ENCODE results near the gene MARK4.

Gene MARK4

DNA sequence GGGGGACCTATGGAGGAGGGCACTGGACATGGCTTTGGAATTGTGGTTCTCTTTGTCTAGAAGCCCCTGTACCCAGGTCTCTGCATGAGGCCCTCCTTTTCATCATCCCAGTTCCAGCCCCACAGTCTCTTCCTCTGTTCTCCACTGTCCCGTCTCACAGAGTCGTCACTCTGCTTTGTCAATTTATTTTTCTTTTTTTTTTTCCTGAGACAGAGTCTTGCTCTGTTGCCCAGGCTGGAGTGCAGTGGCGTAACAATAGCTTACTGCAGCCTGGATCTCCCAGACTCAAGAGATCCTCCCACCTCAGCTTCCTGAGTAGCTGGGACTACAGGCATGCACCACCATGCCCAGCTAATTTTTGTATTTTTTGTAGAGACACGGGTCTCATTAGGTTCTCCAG lies 5.2 kb upstream of the MARK4 start:
- no peak overlapping the region for H3K9ac ChIP-seq (ENCODE audit: low read length)
- H3K36me3 ChIP-seq (ENCODE audit: control insufficient read depth, insufficient read depth, low read length): no peaks in the 10 kb centered on the region
- H3K4me1 ChIP-seq (ENCODE audit: control insufficient read depth, insufficient read depth, low read length): peaks cover 2% of the 10 kb centered on the region
- H3K27ac ChIP-seq (ENCODE audit: low read depth, low read length): no peak overlapping the region
- no peaks in the 10 kb centered on the region for H3K27me3 ChIP-seq (ENCODE audit: control insufficient read depth, insufficient read depth, low read length)
- no peak overlapping the region for H3K4me3 ChIP-seq (ENCODE audit: low read length)

DNA sequence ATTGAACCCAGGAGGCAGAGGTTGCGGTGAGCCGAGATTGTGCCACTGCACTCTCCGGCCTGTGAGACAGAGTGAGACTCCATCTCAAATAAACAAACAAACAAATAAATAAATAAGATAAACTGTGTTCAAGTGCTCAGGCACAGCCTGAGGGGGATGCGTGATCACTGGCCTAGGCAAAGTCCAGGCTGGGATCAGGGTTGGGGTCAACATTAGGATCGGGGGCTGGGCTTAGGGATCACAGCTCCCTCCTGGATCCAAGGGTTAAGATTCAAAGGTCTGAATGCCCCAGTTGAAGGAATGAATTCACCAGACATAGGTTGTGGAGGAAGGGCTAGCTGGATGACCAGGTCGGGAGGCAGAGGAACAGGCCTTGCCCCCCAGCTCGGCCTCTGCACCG lies 3.9 kb upstream of the MARK4 start:
- Histone ChIP-seq H3K36me3 (ENCODE audit: control insufficient read depth, insufficient read depth, low read length) (no peaks in the 10 kb centered on the region), H3K9ac (ENCODE audit: low read length) (no peak overlapping the region), H3K4me1 (ENCODE audit: control insufficient read depth, insufficient read depth, low read length) (peaks cover 2% of the 10 kb centered on the region), H3K4me3 (ENCODE audit: low read length) (no peak overlapping the region), H3K27me3 (ENCODE audit: control insufficient read depth, insufficient read depth, low read length) (no peaks in the 10 kb centered on the region), H3K27ac (ENCODE audit: low read depth, low read length) (no peak overlapping the region)

DNA sequence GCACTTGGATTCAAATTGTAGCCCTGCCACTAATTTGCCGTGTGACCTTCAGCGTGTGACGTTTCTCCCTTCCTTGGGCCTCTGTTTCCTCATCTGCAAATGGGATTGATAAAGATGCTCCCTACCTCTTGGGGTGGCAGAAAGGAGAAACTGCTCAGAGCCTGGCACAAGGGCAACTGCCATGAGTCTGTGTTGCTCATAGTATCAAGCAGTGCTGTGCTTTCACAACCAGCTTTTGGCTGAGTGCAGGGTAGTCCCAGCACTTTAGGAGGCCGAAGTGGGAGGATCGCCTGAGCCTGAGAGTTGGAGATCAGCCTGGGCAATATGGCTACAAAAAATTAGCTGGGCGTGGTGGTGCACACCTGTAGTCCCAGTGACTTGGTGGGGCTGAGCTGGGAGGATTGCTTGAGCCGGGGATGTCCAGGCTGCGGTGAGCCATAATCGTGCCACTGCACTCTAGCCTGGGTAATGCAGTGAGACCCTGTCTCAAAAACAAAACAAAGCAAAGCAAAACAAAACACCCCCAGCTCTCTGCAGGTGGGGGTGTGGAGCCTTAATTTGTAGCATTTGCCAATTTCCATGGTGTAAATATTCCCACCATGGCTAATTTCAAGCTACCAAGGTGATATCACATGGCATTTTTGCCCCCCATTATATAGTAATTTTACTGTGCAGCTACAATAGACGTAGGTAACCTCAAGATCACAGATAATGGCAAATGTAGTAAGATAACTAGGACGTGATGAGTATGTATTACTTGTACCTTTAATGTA lies 1.6 kb upstream of the MARK4 start:
- Histone ChIP-seq H3K27ac (ENCODE audit: low read depth, low read length) (no peak overlapping the region), H3K4me3 (ENCODE audit: low read length) (no peak overlapping the region), H3K9ac (ENCODE audit: low read length) (no peak overlapping the region), H3K27me3 (ENCODE audit: control insufficient read depth, insufficient read depth, low read length) (no peaks in the 10 kb centered on the region), H3K36me3 (ENCODE audit: control insufficient read depth, insufficient read depth, low read length) (no peaks in the 10 kb centered on the region), H3K4me1 (ENCODE audit: control insufficient read depth, insufficient read depth, low read length) (peaks cover 2% of the 10 kb centered on the region)

DNA sequence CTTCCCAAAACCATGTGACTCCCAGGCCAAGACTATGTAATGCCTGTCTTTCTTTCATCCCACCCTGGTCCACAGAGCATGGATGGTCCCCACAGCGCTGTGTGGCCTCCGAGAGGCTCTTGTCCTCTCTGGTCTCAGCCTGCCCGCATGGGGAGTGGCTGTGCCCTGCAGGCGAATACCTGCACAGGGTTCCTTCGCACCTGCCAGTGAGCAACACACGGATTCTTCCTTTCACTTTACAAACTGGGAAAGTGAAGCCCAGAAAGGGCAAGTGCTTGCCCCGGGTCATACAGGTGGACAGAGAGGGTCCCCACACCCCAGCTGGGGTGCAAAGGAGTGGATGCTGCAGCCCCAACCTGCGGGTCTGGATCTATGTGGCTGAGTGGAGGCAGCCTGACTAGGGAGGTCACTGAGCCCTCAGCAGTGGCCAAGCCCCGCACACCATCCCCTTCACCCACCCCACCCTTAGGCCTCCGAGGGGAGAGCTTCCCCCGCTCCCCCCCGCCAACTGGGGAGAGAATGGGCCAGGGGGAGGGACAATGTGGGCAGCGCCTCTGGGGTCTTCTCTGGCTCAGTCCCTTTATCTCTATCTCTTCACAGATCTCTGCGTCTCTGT lies 747 bp upstream of the MARK4 start:
- no peaks in the 10 kb centered on the region for H3K27me3 ChIP-seq (ENCODE audit: control insufficient read depth, insufficient read depth, low read length)
- peaks cover 2% of the 10 kb centered on the region for H3K4me1 ChIP-seq (ENCODE audit: control insufficient read depth, insufficient read depth, low read length)
- H3K36me3 ChIP-seq (ENCODE audit: control insufficient read depth, insufficient read depth, low read length): no peaks in the 10 kb centered on the region
- no peak overlapping the region for H3K27ac ChIP-seq (ENCODE audit: low read depth, low read length)
- H3K4me3 ChIP-seq (ENCODE audit: low read length): peak overlapping the region; percentile 84
- no peak overlapping the region for H3K9ac ChIP-seq (ENCODE audit: low read length)

DNA sequence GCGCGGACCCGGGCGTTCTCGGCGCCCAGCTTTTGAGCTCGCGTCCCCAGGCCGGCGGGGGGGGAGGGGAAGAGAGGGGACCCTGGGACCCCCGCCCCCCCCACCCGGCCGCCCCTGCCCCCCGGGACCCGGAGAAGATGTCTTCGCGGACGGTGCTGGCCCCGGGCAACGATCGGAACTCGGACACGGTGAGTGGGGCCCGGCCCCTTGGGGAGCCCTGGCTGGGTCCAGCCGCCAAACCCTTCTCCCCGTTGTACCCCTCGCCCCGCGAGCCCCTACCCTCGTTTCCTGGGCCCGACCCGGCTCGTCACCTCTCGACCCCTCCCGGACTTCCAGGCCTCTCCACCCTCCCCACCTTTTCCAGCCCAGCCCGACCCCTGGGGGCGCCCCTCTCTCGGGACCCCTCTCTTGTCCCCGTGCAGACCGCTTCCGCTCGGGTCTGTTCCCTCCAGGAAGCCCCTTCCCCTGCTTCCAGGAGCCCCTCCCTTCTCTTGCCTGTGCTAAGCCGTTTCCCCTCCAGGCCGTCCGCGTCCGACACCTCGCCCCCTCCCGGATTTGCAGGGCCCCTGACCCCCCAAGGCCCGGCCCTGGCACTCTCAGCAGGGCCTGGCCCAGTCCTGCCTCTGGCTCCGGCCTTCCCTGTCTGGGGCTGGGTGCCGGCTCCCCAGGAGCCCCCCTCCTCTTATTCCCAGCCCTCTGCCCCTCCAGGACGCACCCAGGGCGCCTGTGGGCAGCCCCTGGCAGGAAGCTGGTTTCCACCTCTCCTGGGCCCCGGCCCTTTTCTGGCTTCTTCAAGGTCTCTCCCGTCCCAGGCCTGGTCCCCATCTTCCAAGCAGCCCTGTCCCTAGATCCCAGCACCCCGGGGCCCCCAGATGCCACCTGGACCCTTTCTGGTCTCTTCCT lies 632 bp downstream of the MARK4 start:
- Histone ChIP-seq H3K27me3 (ENCODE audit: control insufficient read depth, insufficient read depth, low read length) (no peaks in the 10 kb centered on the region), H3K36me3 (ENCODE audit: control insufficient read depth, insufficient read depth, low read length) (no peaks in the 10 kb centered on the region), H3K27ac (ENCODE audit: low read depth, low read length) (no peak overlapping the region), H3K4me1 (ENCODE audit: control insufficient read depth, insufficient read depth, low read length) (peaks cover 2% of the 10 kb centered on the region), H3K4me3 (ENCODE audit: low read length) (peak overlapping the region; percentile 79), H3K9ac (ENCODE audit: low read length) (peak overlapping the region; percentile 45)

DNA sequence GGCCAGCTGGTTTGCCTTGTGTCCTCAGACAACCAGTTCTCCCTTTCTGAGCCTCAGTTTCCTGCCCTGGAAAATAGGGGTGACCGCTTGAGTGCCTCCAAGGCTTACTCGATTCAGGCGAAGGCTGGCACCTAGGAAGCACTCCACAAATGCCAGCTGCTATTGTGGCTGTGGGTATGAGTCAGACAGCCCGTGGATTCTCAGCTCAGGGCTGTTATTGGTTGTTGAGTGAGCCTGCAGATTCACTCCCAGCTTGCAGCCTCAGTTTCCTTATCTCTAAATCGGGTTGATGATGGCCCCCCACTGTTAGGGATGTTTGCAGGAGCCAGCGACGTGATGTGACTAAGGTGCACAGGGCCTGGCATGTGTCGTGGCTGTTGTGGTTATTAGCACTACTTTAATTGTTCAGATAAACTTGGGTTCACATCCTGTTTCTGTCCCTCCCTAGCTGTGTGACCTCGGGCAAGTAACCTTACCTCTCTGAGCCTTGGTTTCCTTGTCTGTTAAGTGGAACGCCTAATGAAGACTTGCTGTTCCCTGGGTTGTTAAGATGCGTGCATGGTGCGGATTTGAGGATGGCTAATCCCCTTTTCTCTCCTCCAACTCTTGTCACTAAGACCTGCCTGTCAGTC lies 2.4 kb downstream of the MARK4 start:
- H3K9ac ChIP-seq (ENCODE audit: low read length): no peak overlapping the region
- no peaks in the 10 kb centered on the region for H3K27me3 ChIP-seq (ENCODE audit: control insufficient read depth, insufficient read depth, low read length)
- peaks cover 2% of the 10 kb centered on the region for H3K4me1 ChIP-seq (ENCODE audit: control insufficient read depth, insufficient read depth, low read length)
- peak overlapping the region; percentile 1 for H3K4me3 ChIP-seq (ENCODE audit: low read length)
- H3K27ac ChIP-seq (ENCODE audit: low read depth, low read length): no peak overlapping the region
- no peaks in the 10 kb centered on the region for H3K36me3 ChIP-seq (ENCODE audit: control insufficient read depth, insufficient read depth, low read length)

DNA sequence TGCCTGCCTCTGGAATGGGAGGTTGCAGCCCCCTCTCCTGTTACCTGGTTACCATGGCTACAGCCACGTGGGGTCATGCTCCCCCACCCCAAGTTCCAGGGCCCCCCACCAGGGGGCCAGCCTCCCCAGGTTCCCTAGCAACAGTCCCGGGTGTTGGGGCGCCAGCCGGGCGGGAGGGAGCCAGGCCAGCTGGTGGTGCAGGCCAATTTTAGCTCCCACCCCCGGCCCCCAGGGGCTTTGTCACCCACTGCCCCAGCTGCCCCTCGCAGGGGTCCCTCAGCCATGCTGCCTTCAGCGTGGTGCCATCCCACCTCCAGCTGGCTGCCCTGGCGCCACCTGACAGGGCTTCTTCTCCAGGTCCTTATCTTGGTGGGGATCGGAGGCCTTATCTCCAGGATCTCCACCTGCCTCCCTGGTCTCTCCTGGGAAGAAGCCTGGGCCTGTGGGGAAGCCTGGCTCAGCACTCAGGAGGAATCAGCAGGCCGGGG lies 3.0 kb downstream of the MARK4 start:
- Histone ChIP-seq H3K27ac (ENCODE audit: low read depth, low read length) (no peak overlapping the region), H3K4me3 (ENCODE audit: low read length) (no peak overlapping the region)

DNA sequence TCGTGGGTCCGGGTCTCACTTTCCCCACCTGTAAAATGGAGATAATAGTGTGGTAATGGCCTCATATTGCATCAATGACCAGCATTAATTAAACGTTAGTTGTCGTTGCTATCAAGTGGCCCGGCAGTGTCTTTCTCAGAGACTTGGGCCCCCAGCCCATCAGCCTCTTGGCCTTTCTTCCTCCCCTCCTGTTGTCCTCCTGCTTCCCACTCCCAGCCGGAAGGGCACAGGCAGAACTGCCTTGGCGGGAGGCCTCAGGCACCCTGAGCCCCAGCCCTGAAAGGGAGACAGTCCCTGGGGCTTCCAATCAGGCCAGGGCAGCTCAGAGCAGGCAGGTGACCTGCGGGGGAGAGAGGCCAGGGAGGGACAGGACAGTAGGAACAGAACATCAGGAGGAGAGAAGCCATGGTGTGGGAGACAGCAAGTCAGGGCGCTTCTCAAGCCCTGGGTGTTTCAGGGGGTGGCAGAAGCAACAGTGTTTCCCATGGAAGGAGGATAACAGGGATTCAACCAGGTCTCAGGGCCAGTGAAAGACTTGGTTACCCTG lies 4.6 kb downstream of the MARK4 start:
- no peak overlapping the region for H3K27ac ChIP-seq (ENCODE audit: low read depth, low read length)
- H3K9ac ChIP-seq (ENCODE audit: low read length): no peak overlapping the region
- H3K36me3 ChIP-seq (ENCODE audit: control insufficient read depth, insufficient read depth, low read length): no peaks in the 10 kb centered on the region
- H3K4me3 ChIP-seq (ENCODE audit: low read length): no peak overlapping the region
- H3K4me1 ChIP-seq (ENCODE audit: control insufficient read depth, insufficient read depth, low read length): no peaks in the 10 kb centered on the region
- no peaks in the 10 kb centered on the region for H3K27me3 ChIP-seq (ENCODE audit: control insufficient read depth, insufficient read depth, low read length)

More for the DNA sequence above, 3.0 kb downstream of the MARK4 start:
- Histone ChIP-seq H3K9ac (ENCODE audit: low read length) (no peak overlapping the region), H3K36me3 (ENCODE audit: control insufficient read depth, insufficient read depth, low read length) (no peaks in the 10 kb centered on the region), H3K27me3 (ENCODE audit: control insufficient read depth, insufficient read depth, low read length) (no peaks in the 10 kb centered on the region), H3K4me1 (ENCODE audit: control insufficient read depth, insufficient read depth, low read length) (peaks cover 2% of the 10 kb centered on the region)

DNA sequence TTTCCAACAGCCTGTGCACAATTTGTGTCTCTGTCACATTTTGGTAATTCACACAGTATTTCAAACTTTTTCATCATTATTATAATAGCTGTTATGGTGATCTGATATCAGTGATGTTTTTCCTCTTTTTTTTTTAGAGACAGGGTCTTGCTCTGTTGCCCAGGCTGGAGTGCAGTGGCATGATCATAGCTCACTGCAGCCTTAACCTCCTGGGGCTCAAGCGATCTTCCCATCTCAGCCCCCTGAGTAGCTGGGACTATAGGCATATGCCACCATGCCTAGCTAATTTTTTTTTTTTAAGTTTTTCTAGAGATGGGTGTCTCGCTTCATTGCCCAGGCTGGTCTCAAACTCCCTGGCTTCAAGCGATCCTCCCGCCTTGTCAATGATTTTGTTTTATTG lies 5.8 kb downstream of the MARK4 start:
- Histone ChIP-seq H3K4me3 (ENCODE audit: low read length) (no peak overlapping the region), H3K4me1 (ENCODE audit: control insufficient read depth, insufficient read depth, low read length) (no peaks in the 10 kb centered on the region), H3K27me3 (ENCODE audit: control insufficient read depth, insufficient read depth, low read length) (no peaks in the 10 kb centered on the region), H3K27ac (ENCODE audit: low read depth, low read length) (no peak overlapping the region), H3K9ac (ENCODE audit: low read length) (no peak overlapping the region), H3K36me3 (ENCODE audit: control insufficient read depth, insufficient read depth, low read length) (no peaks in the 10 kb centered on the region)

DNA sequence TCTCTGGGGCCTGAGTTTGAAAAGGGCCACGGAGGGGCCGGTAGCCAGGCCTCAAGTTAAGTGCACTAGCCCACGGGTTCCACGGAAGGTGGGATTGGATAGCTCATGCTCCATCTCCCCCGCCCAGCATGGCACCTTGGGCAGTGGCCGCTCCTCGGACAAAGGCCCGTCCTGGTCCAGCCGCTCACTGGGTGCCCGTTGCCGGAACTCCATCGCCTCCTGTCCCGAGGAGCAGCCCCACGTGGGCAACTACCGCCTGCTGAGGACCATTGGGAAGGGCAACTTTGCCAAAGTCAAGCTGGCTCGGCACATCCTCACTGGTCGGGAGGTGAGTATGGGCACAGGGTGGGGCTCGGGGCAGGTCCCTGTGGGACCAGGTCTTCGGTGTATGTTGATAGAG lies 7.8 kb downstream of the MARK4 start:
- Histone ChIP-seq H3K4me3 (ENCODE audit: low read length) (no peak overlapping the region), H3K9ac (ENCODE audit: low read length) (no peak overlapping the region), H3K27me3 (ENCODE audit: control insufficient read depth, insufficient read depth, low read length) (no peaks in the 10 kb centered on the region), H3K4me1 (ENCODE audit: control insufficient read depth, insufficient read depth, low read length) (no peaks in the 10 kb centered on the region), H3K27ac (ENCODE audit: low read depth, low read length) (no peak overlapping the region), H3K36me3 (ENCODE audit: control insufficient read depth, insufficient read depth, low read length) (peaks cover 3% of the 10 kb centered on the region)

DNA sequence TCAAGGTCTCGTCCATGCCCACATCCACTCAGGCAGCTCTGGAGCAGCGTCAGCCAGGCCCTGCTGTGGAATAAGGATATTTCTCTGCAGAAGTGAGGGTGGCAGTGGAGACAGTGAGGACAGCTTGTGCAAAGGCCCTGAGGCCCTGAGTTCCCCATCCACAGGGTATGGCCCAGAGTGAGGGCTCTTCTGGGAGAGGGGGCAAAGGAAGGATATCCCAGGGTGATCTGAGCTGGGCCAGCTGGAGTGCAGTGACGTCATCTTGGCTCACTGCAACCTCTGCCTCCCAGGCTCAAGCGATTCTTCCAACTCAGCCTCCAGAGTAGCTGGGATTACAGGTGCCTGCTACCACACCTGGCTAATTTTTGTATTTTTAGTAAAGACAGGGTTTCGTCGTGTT lies 11.5 kb downstream of the MARK4 start:
- Histone ChIP-seq H3K4me1 (ENCODE audit: control insufficient read depth, insufficient read depth, low read length) (no peaks in the 10 kb centered on the region), H3K36me3 (ENCODE audit: control insufficient read depth, insufficient read depth, low read length) (peaks cover 3% of the 10 kb centered on the region), H3K27me3 (ENCODE audit: control insufficient read depth, insufficient read depth, low read length) (no peaks in the 10 kb centered on the region), H3K9ac (ENCODE audit: low read length) (no peak overlapping the region), H3K4me3 (ENCODE audit: low read length) (no peak overlapping the region), H3K27ac (ENCODE audit: low read depth, low read length) (no peak overlapping the region)

DNA sequence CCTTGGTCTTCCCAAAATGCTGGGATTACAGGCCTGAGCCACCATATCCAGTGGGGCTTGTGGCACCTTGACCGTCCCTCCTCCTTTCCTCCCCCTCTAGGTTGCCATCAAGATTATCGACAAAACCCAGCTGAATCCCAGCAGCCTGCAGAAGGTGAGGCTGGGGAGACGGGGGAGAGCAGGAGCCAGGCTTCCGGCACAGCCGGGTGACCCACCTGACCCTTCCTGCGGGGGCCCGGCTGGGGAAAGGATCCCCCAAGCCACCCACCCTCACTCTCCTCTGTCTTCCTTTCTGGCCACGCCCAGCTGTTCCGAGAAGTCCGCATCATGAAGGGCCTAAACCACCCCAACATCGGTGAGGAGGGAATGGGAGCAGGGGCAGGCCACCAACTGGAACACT lies 11.9 kb downstream of the MARK4 start:
- H3K36me3 ChIP-seq (ENCODE audit: control insufficient read depth, insufficient read depth, low read length): peaks cover 3% of the 10 kb centered on the region

More for the DNA sequence above, 11.9 kb downstream of the MARK4 start:
- Histone ChIP-seq H3K27ac (ENCODE audit: low read depth, low read length) (no peak overlapping the region), H3K4me3 (ENCODE audit: low read length) (no peak overlapping the region), H3K4me1 (ENCODE audit: control insufficient read depth, insufficient read depth, low read length) (no peaks in the 10 kb centered on the region), H3K9ac (ENCODE audit: low read length) (no peak overlapping the region), H3K27me3 (ENCODE audit: control insufficient read depth, insufficient read depth, low read length) (no peaks in the 10 kb centered on the region)

Measured in rectal smooth muscle tissue (tissue), 1 donor.